Mesothelial cell of epicardium (in vitro differentiated cells): ENCODE measurements around the gene DIPK1C. TPM values are rescaled to one million over a fixed set of nuclear protein-coding genes. Genes with fewer than 3 reads are reported as not detected.

ENCODE experiments used
- DNase-seq, 2 experiments: peaks; one replicate each; pipeline ENCODE4 v3.0.0; 2021; ENCODE audit warnings: low spot score in 2 of 2; ENCODE audit not compliant: unreplicated experiment in 2 of 2
- H3K27ac Mint-ChIP-seq: 2 replicates; pipeline ENCODE4 v1.8.0; 2021; ENCODE audit warnings: mixed read lengths
- H3K27me3 Mint-ChIP-seq: 2 replicates; pipeline ENCODE4 v1.8.0; 2021; ENCODE audit warnings: low read depth, mixed read lengths
- H3K36me3 Mint-ChIP-seq: 2 replicates; pipeline ENCODE4 v1.8.0; 2021; ENCODE audit warnings: mixed read lengths
- H3K4me1 Mint-ChIP-seq: 2 replicates; pipeline ENCODE4 v1.8.0; 2021; ENCODE audit warnings: mixed read lengths
- H3K4me3 Mint-ChIP-seq: 2 replicates; pipeline ENCODE4 v1.8.0; 2021; ENCODE audit warnings: mild to moderate bottlenecking, moderate library complexity, mixed read lengths
- H3K9me3 Mint-ChIP-seq: 2 replicates; pipeline ENCODE4 v1.8.0; 2021; ENCODE audit warnings: mixed read lengths
- CTCF ChIP-seq: fragments of 200-600 bp; sonication (generic); IDR thresholded peaks from one replicate; pipeline ENCODE4 v1.5.0; 2021; ENCODE audit warnings: antibody characterized with exemption; ENCODE audit not compliant: unreplicated experiment
- total RNA-seq: library from RNA; stranded (reverse); gene quantifications from 3 replicates; pipeline ENCODE4 v1.2.1, GENCODE V29; 2021

The DIPK1C gene
- total RNA-seq, 1 donor from 2014 or later: not detected

GRCh38 chr18:74435740-74436139, 21.4 kb downstream of the DIPK1C start:
- Mint-ChIP-seq H3K9me3 (no peaks in the 10 kb centered on the region), H3K4me3 (no peak overlapping the region), H3K36me3 (no peaks in the 10 kb centered on the region), H3K4me1 (no peaks in the 10 kb centered on the region), H3K27me3 (peaks cover 7% of the 10 kb centered on the region), H3K27ac (no peak overlapping the region)
- TF ChIP-seq CTCF: no peak
- DNase-seq: no peak

GRCh38 chr18:74434466-74434865, 22.6 kb downstream of the DIPK1C start:
- TF ChIP-seq CTCF: no peak
- Mint-ChIP-seq H3K27ac (no peak overlapping the region), H3K27me3 (peaks cover 7% of the 10 kb centered on the region), H3K9me3 (no peaks in the 10 kb centered on the region), H3K36me3 (no peaks in the 10 kb centered on the region), H3K4me3 (no peak overlapping the region), H3K4me1 (peaks cover 11% of the 10 kb centered on the region)
- DNase-seq: no peak

- peaks cover 25% of the 10 kb centered on the region for H3K4me1 Mint-ChIP-seq
- DNase-seq: no peak
- no peak for TF ChIP-seq CTCF
- no peak overlapping the region for H3K4me3 Mint-ChIP-seq
- H3K27ac Mint-ChIP-seq: no peak overlapping the region
- H3K27me3 Mint-ChIP-seq: no peaks in the 10 kb centered on the region
- no peaks in the 10 kb centered on the region for H3K9me3 Mint-ChIP-seq
- no peaks in the 10 kb centered on the region for H3K36me3 Mint-ChIP-seq
Observed at GRCh38 chr18:74430806-74431571, 26.1 kb downstream of the DIPK1C start.

- Mint-ChIP-seq H3K36me3 (no peaks in the 10 kb centered on the region), H3K4me3 (no peak overlapping the region), H3K4me1 (peaks cover 25% of the 10 kb centered on the region), H3K27me3 (no peaks in the 10 kb centered on the region), H3K27ac (no peak overlapping the region), H3K9me3 (no peaks in the 10 kb centered on the region)
- DNase-seq: no peak
- TF ChIP-seq CTCF: no peak
Observed at GRCh38 chr18:74430231-74430630, 26.9 kb downstream of the DIPK1C start.

GRCh38 chr18:74429096-74429495, 28.0 kb downstream of the DIPK1C start:
- Mint-ChIP-seq H3K27me3 (no peaks in the 10 kb centered on the region), H3K9me3 (no peaks in the 10 kb centered on the region), H3K4me3 (no peak overlapping the region), H3K4me1 (peaks cover 25% of the 10 kb centered on the region), H3K27ac (peak overlapping the region; percentile 84), H3K36me3 (no peaks in the 10 kb centered on the region)
- no peak for DNase-seq
- no peak for TF ChIP-seq CTCF
